Lower leg skin (tissue), 4 donors: Measurements from ENCODE around the gene TOMT. TPM values are rescaled to one million over a fixed set of nuclear protein-coding genes. Genes with fewer than 3 reads are reported as not detected.

Experiments
- DNase-seq, 2 donors: peaks; one replicate each; pipeline ENCODE4 v3.0.0-alpha.2; 2019; ENCODE audit warnings: low spot score in 2 of 2
- H3K4me3 ChIP-seq: fragments of 200-600 bp; sonication (generic); 2 replicates; pipeline ENCODE4 v1.5.1; 2017; ENCODE audit warnings: mild to moderate bottlenecking, low read depth; ENCODE audit not compliant: poor library complexity, severe bottlenecking
- POLR2A ChIP-seq, 2 donors: fragments of 450-650 bp; IDR thresholded peaks; one replicate each; pipeline ENCODE4 v1.6.1; 2016 to 2017; ENCODE audit warnings: antibody characterized with exemption in 2 of 2, mild to moderate bottlenecking in 1 of 2, moderate library complexity in 1 of 2
- WGBS, 2 donors: methylation state at CpG; one replicate each; pipeline ENCODE4 v1.1.5; 2018; 5-methylcytosine and 5-hydroxymethylcytosine counted together
- intact Hi-C: fragments of 100-400 bp; cut with DNase I; formaldehyde crosslinking; loops from one replicate; pipeline ENCODE4 v1.15.0; 2023; ENCODE audit warnings: low total_unique reads
- total RNA-seq, 4 donors: library from RNA; depleted of rRNA; stranded (reverse); fragments of >200 nt; gene quantifications; one replicate each; pipeline ENCODE4 v1.1.0, GENCODE V29; 2016
- TF ChIP-seq, protein P1 (sequence below), 3 donors: fragments of 450-650 bp; IDR thresholded peaks; one replicate each; pipeline ENCODE4 v1.5.1; 2016; ENCODE audit warnings: antibody characterized with exemption in 3 of 3, mild to moderate bottlenecking in 3 of 3, moderate library complexity in 2 of 3

TOMT gene
- total RNA-seq, 4 donors from 2014 or later: not detected

DNA sequence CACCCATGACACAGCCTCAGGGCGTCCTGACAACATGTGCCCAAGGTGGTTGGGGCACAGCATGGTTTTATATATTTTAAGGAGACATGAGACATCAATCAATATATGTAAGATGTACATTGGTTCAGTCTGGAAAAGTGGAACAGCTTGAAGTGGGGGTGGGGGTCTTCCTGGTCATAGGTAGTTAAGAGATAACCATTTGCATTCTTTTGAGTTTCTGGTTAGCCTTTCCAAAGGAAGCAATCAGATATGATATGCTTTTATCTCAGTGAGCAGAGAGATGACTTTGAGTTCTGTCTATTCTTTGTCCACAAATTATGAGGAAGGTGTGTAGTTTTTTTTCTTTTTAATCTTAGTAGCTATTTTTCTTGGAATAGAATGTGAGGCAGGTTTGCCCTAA lies 16.9 kb downstream of the TOMT start:
- 91 to 94% methylated on average over 1 of the region's 1 CpG for WGBS, 2 donors
- DNase-seq: no peak
- intact Hi-C loops: no loop called here
- TF ChIP-seq, protein P1, sequence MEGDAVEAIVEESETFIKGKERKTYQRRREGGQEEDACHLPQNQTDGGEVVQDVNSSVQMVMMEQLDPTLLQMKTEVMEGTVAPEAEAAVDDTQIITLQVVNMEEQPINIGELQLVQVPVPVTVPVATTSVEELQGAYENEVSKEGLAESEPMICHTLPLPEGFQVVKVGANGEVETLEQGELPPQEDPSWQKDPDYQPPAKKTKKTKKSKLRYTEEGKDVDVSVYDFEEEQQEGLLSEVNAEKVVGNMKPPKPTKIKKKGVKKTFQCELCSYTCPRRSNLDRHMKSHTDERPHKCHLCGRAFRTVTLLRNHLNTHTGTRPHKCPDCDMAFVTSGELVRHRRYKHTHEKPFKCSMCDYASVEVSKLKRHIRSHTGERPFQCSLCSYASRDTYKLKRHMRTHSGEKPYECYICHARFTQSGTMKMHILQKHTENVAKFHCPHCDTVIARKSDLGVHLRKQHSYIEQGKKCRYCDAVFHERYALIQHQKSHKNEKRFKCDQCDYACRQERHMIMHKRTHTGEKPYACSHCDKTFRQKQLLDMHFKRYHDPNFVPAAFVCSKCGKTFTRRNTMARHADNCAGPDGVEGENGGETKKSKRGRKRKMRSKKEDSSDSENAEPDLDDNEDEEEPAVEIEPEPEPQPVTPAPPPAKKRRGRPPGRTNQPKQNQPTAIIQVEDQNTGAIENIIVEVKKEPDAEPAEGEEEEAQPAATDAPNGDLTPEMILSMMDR (IDR thresholded peaks at IDR 0.05): no peak
- TF ChIP-seq POLR2A (IDR thresholded peaks at IDR 0.05): no peak
- no peak overlapping the region for H3K4me3 ChIP-seq

DNA sequence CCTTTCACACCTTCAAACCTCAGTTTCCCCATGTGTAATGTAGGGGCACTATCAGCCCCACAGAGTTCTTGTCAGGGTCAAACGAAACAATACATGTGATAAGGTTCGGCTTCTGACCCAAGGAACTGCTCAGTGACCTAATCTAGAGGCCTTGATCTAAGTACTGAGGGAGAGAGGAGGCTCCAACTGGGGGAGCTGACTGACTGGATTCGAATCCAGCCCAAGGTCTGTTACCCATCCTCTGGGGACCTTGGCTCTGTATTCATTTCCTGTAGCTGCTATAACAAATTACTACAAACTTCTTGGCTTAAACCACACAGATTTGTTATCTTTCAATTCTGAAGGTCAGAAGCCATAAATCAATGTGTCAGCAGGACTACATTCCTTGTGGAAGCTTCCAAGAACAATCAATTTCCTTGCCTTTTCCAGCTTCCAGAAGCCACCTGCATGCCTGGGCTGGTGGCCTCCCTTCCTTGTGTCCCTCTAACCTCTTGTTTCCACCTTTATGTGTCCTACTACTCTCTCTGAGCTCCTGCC lies 17.5 kb downstream of the TOMT start:
- H3K4me3 ChIP-seq: no peak overlapping the region
- no peak for DNase-seq
- WGBS, 2 donors: 71 to 82% methylated on average over 3 of the region's 3 CpGs
- TF ChIP-seq, protein P1 (IDR thresholded peaks at IDR 0.05): no peak
- TF ChIP-seq POLR2A (IDR thresholded peaks at IDR 0.05): no peak
- intact Hi-C loops: no loop called here

DNA sequence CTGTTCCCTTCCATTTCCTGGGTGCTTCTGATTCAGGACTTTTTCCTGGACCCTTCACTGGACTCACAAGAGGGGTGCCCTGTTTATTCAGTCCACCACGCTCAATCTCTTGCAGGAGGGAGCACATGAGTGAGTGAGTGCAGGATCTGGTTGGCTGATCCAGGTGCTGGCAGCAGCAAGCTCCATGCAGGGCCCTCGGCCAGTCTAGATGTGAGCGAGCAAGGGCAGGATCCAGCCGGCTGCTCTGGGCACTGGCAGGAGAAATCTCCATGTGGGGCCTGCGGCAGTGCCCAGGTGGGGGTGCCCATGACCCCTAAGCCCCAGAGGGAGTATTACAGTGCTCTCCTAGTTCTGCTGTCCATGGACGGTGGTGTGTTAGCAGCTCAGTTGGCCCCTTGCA lies 18.3 kb downstream of the TOMT start:
- WGBS, 2 donors: 48 to 60% methylated on average over 6 of the region's 6 CpGs
- intact Hi-C loops: no loop called here
- no peak for DNase-seq
- TF ChIP-seq, protein P1 (IDR thresholded peaks at IDR 0.05): no peak
- TF ChIP-seq POLR2A (IDR thresholded peaks at IDR 0.05): no peak
- H3K4me3 ChIP-seq: no peak overlapping the region

DNA sequence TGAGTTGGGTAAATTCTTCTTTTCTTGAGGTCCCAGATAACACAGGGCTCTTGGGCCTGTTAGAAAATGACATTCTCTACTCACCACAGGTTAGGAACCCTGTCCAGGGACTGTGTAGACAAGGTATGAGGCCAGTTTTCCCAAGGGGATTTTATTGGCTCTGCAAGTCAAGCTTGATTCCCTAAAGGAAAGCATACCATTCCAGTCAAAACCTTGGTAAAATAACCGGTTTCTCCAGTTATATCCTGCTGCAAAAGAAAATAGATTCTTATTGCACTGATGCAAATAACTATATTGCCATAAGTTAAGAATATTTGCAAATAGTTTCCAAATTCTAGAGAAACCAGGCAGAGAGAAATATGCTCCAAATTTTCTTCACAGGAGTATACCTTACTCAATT lies 20.2 kb downstream of the TOMT start:
- TF ChIP-seq POLR2A (IDR thresholded peaks at IDR 0.05): no peak
- TF ChIP-seq, protein P1 (IDR thresholded peaks at IDR 0.05): no peak
- intact Hi-C loops: no loop called here
- no peak overlapping the region for H3K4me3 ChIP-seq
- WGBS, 2 donors: 30 to 41% methylated on average over 1 of the region's 1 CpG
- no peak for DNase-seq

DNA sequence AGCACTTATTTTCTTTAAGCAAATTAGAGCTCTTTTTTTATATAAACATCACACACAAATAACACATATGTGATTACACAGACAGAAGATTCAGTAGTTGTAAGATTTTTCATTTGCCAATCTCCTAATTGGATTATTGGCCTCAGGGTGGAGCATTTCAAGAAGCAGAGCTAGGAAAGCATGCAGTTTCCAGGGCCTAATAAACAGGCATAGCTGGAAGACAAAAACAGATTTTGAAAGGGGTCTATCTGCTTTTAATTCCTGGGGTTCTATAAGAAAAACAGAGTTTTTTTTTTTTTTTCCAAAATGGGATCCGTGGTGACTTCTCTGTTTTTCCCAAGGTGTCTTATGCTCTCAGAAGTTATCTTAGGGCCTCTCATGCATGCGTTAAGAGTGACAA lies 22.2 kb downstream of the TOMT start:
- TF ChIP-seq, protein P1 (IDR thresholded peaks at IDR 0.05): no peak
- TF ChIP-seq POLR2A (IDR thresholded peaks at IDR 0.05): no peak
- no peak for DNase-seq
- no peak overlapping the region for H3K4me3 ChIP-seq
- 69 to 70% methylated on average over 2 of the region's 2 CpGs for WGBS, 2 donors
- intact Hi-C loops: no loop called here

DNA sequence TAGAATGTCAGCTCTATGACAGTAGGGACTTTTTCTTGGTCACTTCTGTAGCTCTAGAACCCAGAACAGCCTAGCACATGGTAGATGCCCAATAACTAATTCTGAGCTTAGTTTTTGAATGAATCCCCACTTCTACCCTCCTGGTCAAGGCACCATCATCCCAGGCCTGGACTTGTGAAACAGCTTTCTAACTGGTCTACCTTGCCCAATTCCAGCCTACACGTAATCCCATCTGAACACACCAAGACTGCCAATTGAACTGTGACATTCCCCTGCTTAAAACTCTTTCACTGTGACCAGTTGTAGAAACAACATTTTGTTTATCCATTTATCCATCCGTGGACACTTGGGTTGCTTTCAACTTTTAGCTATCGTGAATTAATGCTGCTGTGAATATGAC lies 23.7 kb downstream of the TOMT start:
- DNase-seq: peak in 1 of 2 donors; percentile 14
- intact Hi-C loops: no loop called here
- no peak overlapping the region for H3K4me3 ChIP-seq
- 88 to 91% methylated on average over 3 of the region's 3 CpGs for WGBS, 2 donors
- TF ChIP-seq POLR2A (IDR thresholded peaks at IDR 0.05): no peak
- TF ChIP-seq, protein P1 (IDR thresholded peaks at IDR 0.05): no peak
